Stimulated activated effector memory CD8-positive, alpha-beta T cell treated with anti-CD3 and anti-CD28 coated beads, Interleukin-12 subunit alpha, Interleukin-12 subunit beta, amount 100 ng/mL, for 72 hours (primary cell): ENCODE measurements around the gene MMP24.
A peak's percentile ranks its signal among the peaks of the same experiment; 100 is the strongest.
"Not testable (repeated sequence)": the region's sequence is repeated elsewhere in the genome, so short reads cannot be mapped to it uniquely, and the experiment has no call there.

Source experiments
- ATAC-seq: fragments of 150-1000 bp; cut with Tn5 transposase; 2 replicates; pipeline ENCODE4 v1.10.0; 2021
- DNase-seq, 2 donors: peaks; one replicate each; pipeline ENCODE4 v3.0.0; 2021 to 2022; ENCODE audit warnings: low spot score in 2 of 2
- H3K27ac Mint-ChIP-seq: one replicate; pipeline ENCODE4 v1.8.0; 2022; ENCODE audit warnings: mild to moderate bottlenecking, mixed read lengths
- H3K36me3 Mint-ChIP-seq: one replicate; pipeline ENCODE4 v1.8.0; 2022; ENCODE audit warnings: mild to moderate bottlenecking, mixed read lengths
- H3K4me1 Mint-ChIP-seq: one replicate; pipeline ENCODE4 v1.8.0; 2022; ENCODE audit warnings: mixed read lengths
- H3K4me3 Mint-ChIP-seq: one replicate; pipeline ENCODE4 v1.8.0; 2022; ENCODE audit warnings: mild to moderate bottlenecking, mixed read lengths
- H3K9me3 Mint-ChIP-seq: one replicate; pipeline ENCODE4 v1.8.0; 2022; ENCODE audit warnings: mixed read lengths

Gene MMP24

GRCh38 chr20:35312318-35312717 is 85.8 kb downstream of the MMP24 start:
- Mint-ChIP-seq H3K4me1 (peaks cover 53% of the 10 kb centered on the region), H3K9me3 (no peaks in the 10 kb centered on the region), H3K27ac (peak overlapping the region; percentile 71), H3K4me3 (peak overlapping the region; percentile 5), H3K36me3 (peaks cover 26% of the 10 kb centered on the region)
- peak; percentile 79 for ATAC-seq
- no peak for DNase-seq

GRCh38 chr20:35314816-35315631 is 88.5 kb downstream of the MMP24 start:
- Mint-ChIP-seq H3K4me1 (peaks cover 57% of the 10 kb centered on the region), H3K9me3 (no peaks in the 10 kb centered on the region), H3K4me3 (peak overlapping the region; percentile 17), H3K36me3 (peaks cover 24% of the 10 kb centered on the region), H3K27ac (peak overlapping the region; percentile 74)
- no peak for DNase-seq
- peak; percentile 44 for ATAC-seq

- peak overlapping the region; percentile 17 for H3K4me3 Mint-ChIP-seq
Observed at GRCh38 chr20:35315632-35316020, 89.1 kb downstream of the MMP24 start.

GRCh38 chr20:35316086-35316485 is 89.6 kb downstream of the MMP24 start:
- Mint-ChIP-seq H3K9me3 (no peaks in the 10 kb centered on the region), H3K36me3 (peaks cover 17% of the 10 kb centered on the region), H3K27ac (peak overlapping the region; percentile 74), H3K4me1 (peaks cover 53% of the 10 kb centered on the region), H3K4me3 (no peak overlapping the region)
- DNase-seq (no peak), ATAC-seq (peak; percentile 51)

More at GRCh38 chr20:35315632-35316020, 89.1 kb downstream of the MMP24 start:
- H3K36me3 Mint-ChIP-seq, result peaks cover 18% of the 10 kb centered on the region
- not testable (repeated sequence) for H3K9me3 Mint-ChIP-seq, ATAC-seq, DNase-seq
- peaks cover 57% of the 10 kb centered on the region for H3K4me1 Mint-ChIP-seq
- H3K27ac Mint-ChIP-seq, result peak overlapping the region; percentile 74

- Mint-ChIP-seq H3K4me3 (no peak overlapping the region), H3K4me1 (peaks cover 40% of the 10 kb centered on the region), H3K36me3 (peaks cover 14% of the 10 kb centered on the region), H3K27ac (peak overlapping the region; percentile 83), H3K9me3 (no peaks in the 10 kb centered on the region)
- no peak for ATAC-seq
- no peak for DNase-seq
Observed at GRCh38 chr20:35317416-35318210, 91.1 kb downstream of the MMP24 start.

- H3K36me3 Mint-ChIP-seq, result peaks cover 8% of the 10 kb centered on the region
- no peaks in the 10 kb centered on the region for H3K9me3 Mint-ChIP-seq
- H3K4me3 Mint-ChIP-seq, result no peak overlapping the region
- peak overlapping the region; percentile 83 for H3K27ac Mint-ChIP-seq
- DNase-seq (no peak), ATAC-seq (peak; percentile 33)
- H3K4me1 Mint-ChIP-seq, result peaks cover 44% of the 10 kb centered on the region
Observed at GRCh38 chr20:35318502-35319157, 92.1 kb downstream of the MMP24 start.

- Mint-ChIP-seq H3K4me1 (peaks cover 43% of the 10 kb centered on the region), H3K27ac (peak overlapping the region; percentile 83), H3K4me3 (no peak overlapping the region), H3K9me3 (no peaks in the 10 kb centered on the region), H3K36me3 (peaks cover 3% of the 10 kb centered on the region)
- no peak for ATAC-seq
- DNase-seq, result no peak
Observed at GRCh38 chr20:35319192-35319870, 92.8 kb downstream of the MMP24 start.

- Mint-ChIP-seq H3K4me3 (no peak overlapping the region), H3K27ac (no peak overlapping the region), H3K36me3 (no peaks in the 10 kb centered on the region), H3K9me3 (no peaks in the 10 kb centered on the region), H3K4me1 (peaks cover 38% of the 10 kb centered on the region)
- DNase-seq (no peak), ATAC-seq (no peak)
Observed at GRCh38 chr20:35319871-35320197, 93.3 kb downstream of the MMP24 start.

- DNase-seq, result no peak
- Mint-ChIP-seq H3K4me1 (peaks cover 32% of the 10 kb centered on the region), H3K9me3 (no peaks in the 10 kb centered on the region)
Observed at GRCh38 chr20:35320396-35321126, 94.1 kb downstream of the MMP24 start.

GRCh38 chr20:35325401-35325800 is 98.9 kb downstream of the MMP24 start:
- DNase-seq (no peak), ATAC-seq (no peak)
- H3K4me1 Mint-ChIP-seq, result peaks cover 39% of the 10 kb centered on the region
- H3K27ac Mint-ChIP-seq, result peak overlapping the region; percentile 10
- H3K36me3 Mint-ChIP-seq, result no peaks in the 10 kb centered on the region
- no peaks in the 10 kb centered on the region for H3K9me3 Mint-ChIP-seq
- H3K4me3 Mint-ChIP-seq, result no peak overlapping the region

More at GRCh38 chr20:35320396-35321126, 94.1 kb downstream of the MMP24 start:
- H3K4me3 Mint-ChIP-seq, result no peak overlapping the region
- no peak overlapping the region for H3K27ac Mint-ChIP-seq
- H3K36me3 Mint-ChIP-seq, result no peaks in the 10 kb centered on the region
- ATAC-seq, result no peak

GRCh38 chr20:35326021-35326739 is 99.7 kb downstream of the MMP24 start:
- DNase-seq, result no peak
- Mint-ChIP-seq H3K4me3 (no peak overlapping the region), H3K27ac (peak overlapping the region; percentile 10), H3K9me3 (no peaks in the 10 kb centered on the region), H3K4me1 (peaks cover 39% of the 10 kb centered on the region), H3K36me3 (no peaks in the 10 kb centered on the region)
- no peak for ATAC-seq
